CD4-positive, alpha-beta T cell (primary cell): Measurements from ENCODE around the gene ATP8A2. TPM values are rescaled to one million over a fixed set of nuclear protein-coding genes. Genes with fewer than 3 reads are reported as not detected.
A peak's percentile ranks its signal among the peaks of the same experiment; 100 is the strongest.

Experiments used
- ATAC-seq: fragments of 200-7000 bp; cut with Tn5 transposase; one replicate; pipeline ENCODE4 v1.10.0; 2022; ENCODE audit warnings: mild to moderate bottlenecking; ENCODE audit not compliant: poor library complexity
- CTCF ChIA-PET: fragments of 350-600 bp; sonication (Branson Sonifier 250); formaldehyde crosslinking; loops from one replicate; lab custom pipeline; 2021; ENCODE audit warnings: antibody characterized with exemption, inconsistent platforms; lab: Charles Lee
- POLR2A ChIA-PET: fragments of 350-600 bp; sonication (Branson Sonifier 250); formaldehyde crosslinking; loops from one replicate; lab custom pipeline; 2021; ENCODE audit warnings: antibody characterized with exemption, inconsistent platforms; lab: Charles Lee
- DNase-seq, 14 experiments: peaks; one replicate each; pipeline ENCODE4 v3.0.0-alpha.2; 2013 to 2020; ENCODE audit warnings: mixed read lengths in 2 of 14
- H3K27ac ChIP-seq, 2 donors: one replicate each; pipeline versions ENCODE4 v1.5.1 to v1.7.0; 2013; ENCODE audit warnings: low read length in 2 of 2, low read depth in 1 of 2, mild to moderate bottlenecking in 1 of 2
- H3K27me3 ChIP-seq, 2 experiments: 1 replicate in 1 of 2; 2 replicates in 1 of 2; pipeline versions ENCODE4 v1.6.1 to v1.7.0; 2013; ENCODE audit warnings: low read length in 2 of 2, control low read depth in 1 of 2, mild to moderate bottlenecking in 1 of 2, moderate library complexity in 1 of 2; ENCODE audit not compliant: insufficient read depth in 2 of 2, control insufficient read depth in 1 of 2
- H3K36me3 ChIP-seq: one replicate; pipeline ENCODE4 v1.6.1; 2013; ENCODE audit warnings: low read length, control low read depth; ENCODE audit not compliant: insufficient read depth
- H3K4me1 ChIP-seq: one replicate; pipeline ENCODE4 v1.6.1; 2013; ENCODE audit warnings: low read length, control low read depth; ENCODE audit not compliant: insufficient read depth
- H3K4me3 ChIP-seq: one replicate; pipeline ENCODE4 v1.5.1; 2013; ENCODE audit warnings: mild to moderate bottlenecking, low read length, moderate library complexity
- H3K9me3 ChIP-seq, 2 experiments: 1 replicate in 1 of 2; 2 replicates in 1 of 2; pipeline versions ENCODE4 v1.6.1 to v1.7.0; 2013; ENCODE audit warnings: low read length in 2 of 2, mild to moderate bottlenecking in 2 of 2, control low read depth in 1 of 2, moderate library complexity in 1 of 2; ENCODE audit not compliant: control insufficient read depth in 1 of 2, insufficient read depth in 1 of 2
- H3K27ac Mint-ChIP-seq: one replicate; pipeline ENCODE4 v1.8.0; 2020; ENCODE audit warnings: mixed read lengths
- H3K27me3 Mint-ChIP-seq: one replicate; pipeline ENCODE4 v1.8.0; 2021; ENCODE audit warnings: mixed read lengths
- H3K36me3 Mint-ChIP-seq: one replicate; pipeline ENCODE4 v1.8.0; 2021; ENCODE audit warnings: low read depth, mixed read lengths
- H3K4me1 Mint-ChIP-seq: one replicate; pipeline ENCODE4 v1.8.0; 2021; ENCODE audit warnings: low read depth, mixed read lengths
- H3K4me3 Mint-ChIP-seq: one replicate; pipeline ENCODE4 v1.8.0; 2020; ENCODE audit warnings: mild to moderate bottlenecking, mixed read lengths
- H3K9me3 Mint-ChIP-seq: one replicate; pipeline ENCODE4 v1.8.0; 2020; ENCODE audit warnings: mixed read lengths
- CTCF ChIP-seq: fragments of 200-600 bp; IDR thresholded peaks from one replicate; pipeline ENCODE4 v1.8.0; 2022; ENCODE audit warnings: antibody characterized with exemption, mild to moderate bottlenecking
- intact Hi-C, 2 experiments: fragments of 100-400 bp; cut with DNase I in 1 of 2; cut with micrococcal nuclease in 1 of 2; formaldehyde crosslinking; loops; one replicate each; pipeline versions ENCODE4 v1.15.1 to v1.9.0; 2023 to 2025; cut with DNase I, micrococcal nuclease
- total RNA-seq, 174 experiments: library from RNA in 2 of 174; stranded (reverse) in 2 of 174; gene quantifications; one replicate each; pipeline ENCODE4 v1.2.3 and lab custom pipeline; 2021 to 2026

The ATP8A2 gene
- total RNA-seq, 2 experiments from 2014 or later, result 0.22 to 0.36 TPM

- CTCF ChIA-PET, result interaction anchor here (0.5 kb wide), 1 partner anchor 343 kb away, joined by 3 read pairs; no protein-coding TSS in a partner anchor
- no peaks in the 10 kb centered on the region for H3K9me3 Mint-ChIP-seq
- TF ChIP-seq CTCF, result no peak
- DNase-seq, result peak in 11 of 14 experiments; percentile 11 to 79 (median 35)
- H3K27ac Mint-ChIP-seq, result no peak within 1 kb of the TSS
- intact Hi-C loops, result no loop called here
- Histone ChIP-seq H3K27me3 (peaks cover 21 to 31% of the 10 kb centered on the region in 2 experiments), H3K27ac (no peak within 1 kb of the TSS), H3K4me1 (peaks cover 26% of the 10 kb centered on the region), H3K9me3 (peaks cover 0 to 9% of the 10 kb centered on the region in 2 experiments), H3K4me3 (peak within 1 kb of the TSS; percentile 53), H3K36me3 (no peaks in the 10 kb centered on the region)
- H3K4me1 Mint-ChIP-seq, result peaks cover 18% of the 10 kb centered on the region
- ATAC-seq, result peak; percentile 67
- peaks cover 44% of the 10 kb centered on the region for H3K27me3 Mint-ChIP-seq
- no peaks in the 10 kb centered on the region for H3K36me3 Mint-ChIP-seq
- POLR2A ChIA-PET, result no interaction called here
- H3K4me3 Mint-ChIP-seq, result peak within 1 kb of the TSS; percentile 81
These were observed 680.0 kb downstream of the ATP8A2 start, which contains the start of gene SHISA2 for GRCh38 chr13:26051657-26052311. Gene SHISA2 (minus strand): TSS chr13:26052016. CDS start chr13:26050975, 1,041 bp downstream.

GRCh38 chr13:26052337-26052736 is 680.6 kb downstream of the ATP8A2 start:
- CTCF ChIA-PET, result no interaction called here
- Histone ChIP-seq H3K27me3 (peaks cover 21 to 31% of the 10 kb centered on the region in 2 experiments), H3K27ac (no peak overlapping the region), H3K9me3 (peaks cover 0 to 9% of the 10 kb centered on the region in 2 experiments), H3K4me3 (peak overlapping the region; percentile 53), H3K4me1 (peaks cover 26% of the 10 kb centered on the region), H3K36me3 (no peaks in the 10 kb centered on the region)
- Mint-ChIP-seq H3K27ac (no peak overlapping the region), H3K9me3 (no peaks in the 10 kb centered on the region), H3K4me3 (peak overlapping the region; percentile 81), H3K4me1 (peaks cover 18% of the 10 kb centered on the region), H3K36me3 (no peaks in the 10 kb centered on the region), H3K27me3 (peaks cover 42% of the 10 kb centered on the region)
- POLR2A ChIA-PET, result no interaction called here
- intact Hi-C loops, result no loop called here
- ATAC-seq (no peak), DNase-seq (peak in 1 of 14 experiments; percentile 4)
- no peak for TF ChIP-seq CTCF

DNA sequence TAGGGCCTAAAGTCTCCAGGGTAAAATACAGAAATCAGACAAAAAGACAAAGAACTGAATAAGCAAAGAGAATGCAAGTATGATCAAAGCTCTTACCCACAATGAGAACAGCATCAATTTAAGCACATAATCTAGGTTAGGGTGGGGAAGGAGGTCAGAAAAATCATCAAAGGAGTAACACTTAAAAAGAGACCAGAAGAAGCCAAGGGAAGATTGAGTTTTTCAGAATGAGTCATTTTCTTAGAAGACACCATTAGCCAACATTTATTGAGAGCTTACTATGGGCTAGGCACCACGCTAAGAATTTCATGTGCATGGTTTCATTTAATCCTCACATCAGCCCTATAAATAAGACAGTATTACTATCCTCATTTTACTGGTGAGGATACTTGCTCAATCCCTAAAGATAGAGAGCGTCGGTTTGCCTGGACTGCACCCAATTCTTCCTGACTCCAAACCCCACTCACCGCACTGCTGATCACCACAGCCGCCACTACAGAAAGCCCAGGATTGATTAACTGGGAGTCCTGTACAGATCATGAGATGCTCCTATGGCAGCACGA is 681.7 kb downstream of the ATP8A2 start:
- Mint-ChIP-seq H3K4me3 (peak overlapping the region; percentile 17), H3K36me3 (no peaks in the 10 kb centered on the region), H3K4me1 (peaks cover 18% of the 10 kb centered on the region), H3K27ac (no peak overlapping the region), H3K27me3 (peaks cover 44% of the 10 kb centered on the region), H3K9me3 (no peaks in the 10 kb centered on the region)
- ChIA-PET CTCF (interaction anchor here (1.2 kb wide), 1 partner anchor 11 kb away, joined by 3 read pairs; no protein-coding TSS in a partner anchor), POLR2A (no interaction called here)
- Histone ChIP-seq H3K36me3 (no peaks in the 10 kb centered on the region), H3K9me3 (peaks cover 0 to 9% of the 10 kb centered on the region in 2 experiments), H3K4me3 (no peak overlapping the region), H3K4me1 (peaks cover 26% of the 10 kb centered on the region), H3K27ac (no peak overlapping the region), H3K27me3 (peaks cover 18 to 31% of the 10 kb centered on the region in 2 experiments)
- intact Hi-C loops, result no loop called here
- TF ChIP-seq CTCF, result no peak
- DNase-seq (no peak), ATAC-seq (no peak)
